GM19193 (cell line): ENCODE measurements around the gene GNGT2.

Source experiments
- POLR2A ChIP-seq: IDR thresholded peaks from 4 replicates; pipeline ENCODE4 v1.6.1; 2011; ENCODE audit not compliant: insufficient read depth, insufficient read length; ENCODE audit errors: extremely low read depth

Gene GNGT2

GRCh38 chr17:49210158-49211029, at the start of gene GNGT2, which contains the start of gene ABI3:
GNGT2 (minus strand) TSS chr17:49210574; CDS start chr17:49207422, 3,152 bp downstream.
ABI3 (plus strand) TSS chr17:49210707; CDS start chr17:49210725, 18 bp downstream.
- TF ChIP-seq POLR2A, result peak; percentile 97

DNA sequence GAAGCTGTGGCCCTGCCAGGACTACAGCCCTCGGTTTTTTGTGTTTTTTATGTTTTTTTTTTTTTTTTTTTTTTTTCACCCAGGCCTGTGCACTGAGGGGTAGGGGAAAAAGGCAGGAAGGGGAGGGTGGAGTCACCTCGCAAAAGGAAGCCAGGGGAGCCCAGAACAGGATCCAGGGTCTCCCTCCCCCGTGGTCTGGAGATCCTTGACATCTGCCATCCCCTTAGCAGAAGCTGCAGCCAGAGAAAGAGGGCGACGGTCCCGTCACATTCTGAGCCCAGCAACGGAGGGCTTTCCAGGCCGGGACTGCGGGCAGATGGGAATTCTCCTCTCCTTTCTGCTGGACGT, 49.3 kb upstream of the GNGT2 start:
- no peak for TF ChIP-seq POLR2A

DNA sequence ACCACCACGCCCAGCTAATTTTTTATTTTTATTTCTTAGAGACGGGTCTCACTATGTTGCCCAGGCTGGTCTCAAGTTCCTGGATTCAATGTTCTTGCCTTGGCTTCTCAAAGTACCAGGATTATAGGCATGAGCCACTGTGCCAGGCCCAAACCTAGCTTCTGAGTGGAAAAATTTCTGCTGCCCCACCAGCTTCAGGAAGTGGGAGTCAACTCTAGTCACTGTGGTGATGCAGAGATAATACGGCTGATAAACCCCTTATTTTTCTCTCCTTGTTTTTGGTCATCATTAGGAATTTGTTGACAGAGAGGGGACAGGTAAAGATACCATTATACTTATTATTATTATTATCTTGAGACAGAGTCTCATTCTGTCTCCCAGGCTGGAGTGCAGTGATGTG, 48.0 kb upstream of the GNGT2 start:
- no peak for TF ChIP-seq POLR2A

- TF ChIP-seq POLR2A, result no peak
These were observed 44.8 kb upstream of the GNGT2 start for GRCh38 chr17:49255125-49255524.

DNA sequence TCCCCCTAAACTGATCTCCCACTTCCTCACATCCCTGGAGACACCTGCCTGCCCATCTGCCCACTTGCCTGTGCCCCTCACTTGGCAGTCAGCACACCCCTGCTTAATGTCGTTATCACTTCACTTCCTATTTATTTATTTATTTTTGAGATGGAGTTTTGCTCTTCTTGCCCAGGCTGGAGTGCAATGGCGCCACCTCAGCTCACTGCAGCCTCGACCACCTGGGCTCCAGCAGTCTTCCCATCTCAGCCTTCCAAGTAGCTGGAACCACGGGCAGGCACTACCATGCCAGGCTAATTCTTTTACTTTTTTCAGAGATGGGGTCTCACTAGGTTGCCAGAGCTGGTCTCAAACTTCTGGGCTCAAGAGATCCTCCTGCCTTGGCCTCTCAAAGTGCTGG, 43.7 kb upstream of the GNGT2 start:
- TF ChIP-seq POLR2A, result no peak

- TF ChIP-seq POLR2A, result no peak
These were observed 41.8 kb upstream of the GNGT2 start for GRCh38 chr17:49252148-49252695.

DNA sequence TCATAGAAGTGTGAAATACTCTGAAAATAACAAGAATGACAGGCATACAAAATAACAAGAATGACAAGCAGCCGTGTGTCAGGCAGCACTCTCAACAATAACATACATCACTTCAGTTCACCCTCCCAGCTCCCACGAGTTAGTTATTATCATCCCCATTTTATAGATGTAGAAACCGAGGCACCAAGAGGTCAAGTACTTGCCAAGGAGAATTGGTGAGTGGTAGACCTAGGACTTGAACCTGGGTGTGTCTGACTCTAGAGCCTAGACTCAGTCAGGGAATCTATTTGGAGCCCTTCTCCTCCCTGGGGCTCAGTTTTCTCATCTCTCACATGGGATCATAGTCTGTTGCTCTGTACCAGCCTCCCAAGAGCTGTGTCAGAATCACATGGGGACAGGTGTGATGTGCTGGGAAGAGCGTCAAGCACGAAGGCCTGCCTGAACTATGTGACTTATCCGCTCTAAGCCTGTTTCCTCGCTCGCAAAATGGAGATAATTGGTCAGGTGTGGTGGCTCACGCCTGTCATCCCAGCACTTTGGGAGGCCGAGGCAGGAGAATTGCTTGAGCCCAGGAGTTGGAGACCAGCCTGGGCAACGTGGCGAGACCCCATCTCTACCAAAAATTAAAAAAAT, 39.6 kb upstream of the GNGT2 start:
- TF ChIP-seq POLR2A, result no peak

DNA sequence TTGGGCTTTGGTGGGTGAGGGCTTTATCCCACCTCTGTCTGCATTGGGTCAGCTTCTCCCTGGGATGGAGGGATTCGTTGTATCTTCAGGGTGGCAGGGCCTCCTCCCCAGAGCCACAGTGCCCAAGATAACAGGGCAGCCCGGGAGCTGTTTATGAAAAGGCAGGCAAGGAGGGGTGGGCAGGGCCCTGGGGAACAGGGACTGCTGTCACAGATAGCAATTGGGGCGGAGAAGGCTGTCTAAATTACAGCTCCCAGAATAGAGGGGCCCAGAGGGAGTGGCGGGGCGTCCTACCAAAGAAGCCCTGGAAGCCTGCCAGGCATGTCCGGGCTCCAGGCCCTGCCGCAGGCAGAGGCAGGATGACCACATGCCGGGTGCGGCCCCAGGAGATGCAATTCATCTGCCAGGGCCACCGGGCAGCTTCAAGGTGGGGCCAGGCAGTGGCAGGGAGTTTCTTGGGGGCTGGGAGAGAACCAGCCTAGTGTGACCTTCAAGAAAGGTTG, 39.0 kb upstream of the GNGT2 start:
- TF ChIP-seq POLR2A, result no peak

DNA sequence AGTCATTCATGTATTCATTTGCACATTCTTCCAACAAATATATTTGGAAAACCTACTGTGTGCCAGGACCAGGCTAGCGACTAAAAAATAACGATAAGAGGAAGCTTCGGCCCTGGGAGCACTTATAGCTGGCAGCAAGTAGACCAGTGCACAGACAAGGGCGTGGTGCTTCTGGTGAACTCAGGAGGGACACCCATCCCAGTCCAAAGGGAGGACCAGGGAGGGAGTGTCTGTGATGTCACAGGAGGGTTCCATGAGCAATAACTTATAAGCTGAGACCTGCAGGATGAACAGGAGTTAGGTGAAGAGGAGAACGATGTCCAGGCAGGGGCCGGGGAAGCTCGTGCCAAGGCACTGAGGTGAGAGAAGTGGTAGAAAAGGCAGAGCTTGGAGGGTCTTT, 37.6 kb upstream of the GNGT2 start:
- no peak for TF ChIP-seq POLR2A

GRCh38 chr17:49244839-49245238, 34.5 kb upstream of the GNGT2 start:
- no peak for TF ChIP-seq POLR2A

GRCh38 chr17:49242813-49243212, 32.4 kb upstream of the GNGT2 start:
- TF ChIP-seq POLR2A, result no peak

- TF ChIP-seq POLR2A, result no peak
These were observed 31.5 kb upstream of the GNGT2 start for GRCh38 chr17:49241692-49242397.

- no peak for TF ChIP-seq POLR2A
These were observed 30.7 kb upstream of the GNGT2 start for GRCh38 chr17:49241040-49241439.

DNA sequence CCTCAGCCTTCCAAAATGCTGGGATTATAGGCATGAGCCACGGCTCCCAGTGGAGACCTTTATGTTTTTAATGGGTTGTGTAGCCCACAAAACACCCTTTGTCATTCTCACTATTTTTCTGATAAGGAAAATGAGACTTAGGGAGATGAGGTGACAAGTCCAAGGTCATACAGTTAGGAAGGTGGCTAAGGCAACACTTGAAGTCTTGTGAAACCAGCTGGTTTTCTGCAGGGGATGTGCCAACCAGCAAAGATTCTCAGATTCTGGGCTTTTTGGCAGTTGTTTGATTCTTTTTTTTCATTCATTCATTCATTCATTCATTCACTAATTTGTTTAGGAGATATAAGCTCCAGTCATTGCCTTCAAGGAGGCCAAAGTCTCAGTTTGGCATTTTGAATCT, 30.2 kb upstream of the GNGT2 start:
- no peak for TF ChIP-seq POLR2A

GRCh38 chr17:49239963-49240362, 29.6 kb upstream of the GNGT2 start:
- TF ChIP-seq POLR2A, result no peak
